Stimulated activated effector memory CD8-positive, alpha-beta T cell treated with anti-CD3 and anti-CD28 coated beads, Interleukin-12 subunit alpha, Interleukin-12 subunit beta, amount 100 ng/mL, for 72 hours (primary cell): ENCODE data around the gene SFTA2.
A peak's percentile ranks its signal among the peaks of the same experiment; 100 is the strongest.
"Not testable (repeated sequence)": the region's sequence is repeated elsewhere in the genome, so short reads cannot be mapped to it uniquely, and the experiment has no call there.

Experiments
- ATAC-seq: fragments of 150-1000 bp; cut with Tn5 transposase; 2 replicates; pipeline ENCODE4 v1.10.0; 2021
- DNase-seq, 2 donors: peaks; one replicate each; pipeline ENCODE4 v3.0.0; 2021 to 2022; ENCODE audit warnings: low spot score in 2 of 2
- H3K27ac Mint-ChIP-seq: one replicate; pipeline ENCODE4 v1.8.0; 2022; ENCODE audit warnings: mild to moderate bottlenecking, mixed read lengths
- H3K36me3 Mint-ChIP-seq: one replicate; pipeline ENCODE4 v1.8.0; 2022; ENCODE audit warnings: mild to moderate bottlenecking, mixed read lengths
- H3K4me1 Mint-ChIP-seq: one replicate; pipeline ENCODE4 v1.8.0; 2022; ENCODE audit warnings: mixed read lengths
- H3K4me3 Mint-ChIP-seq: one replicate; pipeline ENCODE4 v1.8.0; 2022; ENCODE audit warnings: mild to moderate bottlenecking, mixed read lengths
- H3K9me3 Mint-ChIP-seq: one replicate; pipeline ENCODE4 v1.8.0; 2022; ENCODE audit warnings: mixed read lengths

SFTA2 gene

DNA sequence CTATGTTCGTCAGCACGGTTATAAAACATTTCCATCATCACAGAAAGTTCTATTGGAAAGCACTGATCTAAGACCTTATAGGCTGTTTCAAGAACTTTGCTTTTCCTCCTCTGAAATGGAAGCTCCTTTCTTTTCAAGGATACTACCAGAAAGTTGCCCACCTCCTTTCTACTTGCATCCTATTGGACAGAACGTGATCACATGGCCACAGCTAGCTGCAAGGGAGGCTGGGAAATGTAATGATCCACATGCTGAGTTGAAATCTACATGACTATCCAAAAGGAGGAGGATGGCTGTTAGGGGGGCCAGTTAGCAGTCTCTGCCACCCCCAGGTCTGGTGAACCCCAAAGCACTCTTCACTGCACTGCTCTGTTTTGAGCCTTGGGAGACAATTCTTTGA lies 3.3 kb downstream of the SFTA2 start:
- peaks cover 25% of the 10 kb centered on the region for H3K36me3 Mint-ChIP-seq
- no peak overlapping the region for H3K4me3 Mint-ChIP-seq
- no peaks in the 10 kb centered on the region for H3K4me1 Mint-ChIP-seq
- no peak for ATAC-seq
- no peak overlapping the region for H3K27ac Mint-ChIP-seq
- H3K9me3 Mint-ChIP-seq: peaks cover 4% of the 10 kb centered on the region
- no peak for DNase-seq

DNA sequence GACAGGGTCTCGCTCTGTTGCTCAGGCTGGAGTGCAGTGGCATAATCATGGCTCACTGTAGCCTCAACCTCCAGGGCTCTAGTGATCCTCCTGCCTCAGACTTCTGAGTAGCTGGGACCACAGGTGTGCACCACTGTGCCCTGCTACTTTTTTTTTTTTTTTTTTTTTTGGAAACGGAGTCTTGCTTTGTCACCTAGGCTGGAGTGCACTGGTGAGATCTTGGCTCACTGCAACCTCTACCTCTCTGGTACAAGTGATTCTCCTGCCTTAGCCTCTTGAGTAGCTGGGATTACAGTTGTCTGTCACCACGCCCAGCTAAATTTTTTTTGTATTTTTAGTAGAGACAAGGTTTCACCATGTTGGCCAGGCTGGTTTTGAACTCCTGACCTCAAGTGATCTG lies 4.9 kb downstream of the SFTA2 start:
- H3K4me1 Mint-ChIP-seq, DNase-seq, H3K9me3 Mint-ChIP-seq, H3K27ac Mint-ChIP-seq, H3K4me3 Mint-ChIP-seq, ATAC-seq: not testable (repeated sequence)
- peaks cover 40% of the 10 kb centered on the region for H3K36me3 Mint-ChIP-seq

GRCh38 chr6:30926644-30927043 lies 5.3 kb downstream of the SFTA2 start:
- Mint-ChIP-seq H3K9me3 (peaks cover 4% of the 10 kb centered on the region), H3K4me1 (peaks cover 6% of the 10 kb centered on the region), H3K36me3 (peaks cover 45% of the 10 kb centered on the region), H3K4me3 (no peak overlapping the region), H3K27ac (no peak overlapping the region)
- no peak for ATAC-seq
- no peak for DNase-seq

DNA sequence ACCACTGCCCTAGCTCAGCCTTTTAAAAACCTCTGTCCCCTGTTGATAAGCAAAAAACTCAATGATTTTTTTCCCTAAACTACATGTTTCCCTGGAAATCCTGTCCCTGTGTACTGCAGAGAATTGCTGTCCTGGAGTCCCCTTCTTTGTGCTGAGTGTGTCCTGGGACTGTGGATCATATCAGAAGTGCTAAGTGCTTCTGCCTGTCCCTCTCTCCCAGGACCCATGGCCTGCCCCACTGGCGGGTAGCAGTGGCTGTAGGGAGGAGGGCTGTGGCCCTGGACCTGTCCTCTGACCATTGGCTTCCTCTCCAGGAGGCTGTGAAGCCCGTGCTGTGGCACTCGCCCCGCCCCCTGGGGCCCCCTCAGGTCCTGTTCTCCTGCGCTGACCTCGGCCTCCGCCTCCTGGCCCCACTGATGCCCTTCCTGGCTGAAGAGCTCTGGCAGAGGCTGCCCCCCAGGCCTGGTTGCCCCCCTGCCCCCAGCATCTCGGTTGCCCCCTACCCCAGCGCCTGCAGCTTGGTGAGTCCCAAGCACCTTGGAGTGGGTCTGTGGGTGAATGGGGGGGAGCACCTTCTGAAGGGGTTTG lies 7.8 kb downstream of the SFTA2 start:
- not testable (repeated sequence) for H3K27ac Mint-ChIP-seq, H3K4me1 Mint-ChIP-seq, H3K9me3 Mint-ChIP-seq, ATAC-seq, DNase-seq, H3K4me3 Mint-ChIP-seq
- peaks cover 70% of the 10 kb centered on the region for H3K36me3 Mint-ChIP-seq

- ATAC-seq (no peak), DNase-seq (no peak)
- Mint-ChIP-seq H3K4me1 (peaks cover 6% of the 10 kb centered on the region), H3K27ac (no peak overlapping the region), H3K9me3 (no peaks in the 10 kb centered on the region), H3K36me3 (peaks cover 81% of the 10 kb centered on the region), H3K4me3 (no peak overlapping the region)
Measured at GRCh38 chr6:30922447-30922852, 9.5 kb downstream of the SFTA2 start.

DNA sequence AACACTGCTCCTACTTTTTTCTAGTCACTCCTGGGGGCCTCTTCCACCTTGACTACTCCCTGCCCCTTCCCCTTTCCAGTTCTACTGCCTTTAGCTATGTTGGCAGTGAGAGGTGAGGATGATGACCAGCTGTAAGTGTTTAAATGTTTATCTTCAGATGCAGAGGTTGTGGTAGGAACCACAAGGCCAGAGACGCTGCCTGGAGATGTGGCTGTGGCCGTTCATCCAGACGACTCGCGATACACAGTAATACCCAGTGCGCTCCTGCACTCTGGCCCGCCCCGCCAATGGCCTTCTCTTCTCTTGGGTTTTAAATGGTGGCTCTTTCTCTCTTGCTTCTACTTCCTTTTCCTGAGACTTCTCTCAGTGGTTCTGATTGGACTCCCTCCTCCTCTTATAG lies 13.3 kb downstream of the SFTA2 start:
- H3K9me3 Mint-ChIP-seq: no peaks in the 10 kb centered on the region
- H3K4me3 Mint-ChIP-seq: no peak overlapping the region
- peaks cover 37% of the 10 kb centered on the region for H3K4me1 Mint-ChIP-seq
- DNase-seq (no peak), ATAC-seq (no peak)
- peaks cover 87% of the 10 kb centered on the region for H3K36me3 Mint-ChIP-seq
- peak overlapping the region; percentile 49 for H3K27ac Mint-ChIP-seq

DNA sequence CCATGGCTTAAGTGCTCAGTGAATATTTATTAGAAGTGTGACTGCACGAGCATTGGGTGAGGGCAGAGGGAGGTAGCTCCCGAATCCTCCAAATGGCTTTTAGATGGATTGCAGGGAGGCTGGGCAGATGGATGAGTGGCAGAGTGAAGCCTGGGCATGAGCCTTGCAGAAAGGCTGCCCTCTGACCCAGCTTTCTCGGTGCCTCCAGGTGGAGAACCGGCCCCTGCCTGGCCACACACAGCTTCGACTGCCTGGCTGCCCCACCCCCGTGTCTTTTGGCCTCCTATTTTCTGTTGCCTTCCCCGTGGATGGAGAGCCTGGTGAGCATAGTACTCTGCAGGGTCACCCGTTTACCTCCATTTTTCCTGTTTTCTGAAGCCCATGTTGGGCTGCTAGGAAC lies 14.5 kb downstream of the SFTA2 start:
- Mint-ChIP-seq H3K4me1 (peaks cover 45% of the 10 kb centered on the region), H3K4me3 (no peak overlapping the region), H3K36me3 (peaks cover 88% of the 10 kb centered on the region), H3K9me3 (no peaks in the 10 kb centered on the region), H3K27ac (no peak overlapping the region)
- DNase-seq (no peak), ATAC-seq (no peak)

- H3K4me3 Mint-ChIP-seq: no peak overlapping the region
- H3K27ac Mint-ChIP-seq: peak overlapping the region; percentile 18
- H3K36me3 Mint-ChIP-seq: peaks cover 88% of the 10 kb centered on the region
Measured at GRCh38 chr6:30917041-30917440, 14.9 kb downstream of the SFTA2 start.

GRCh38 chr6:30915591-30915946 lies 16.4 kb downstream of the SFTA2 start:
- Mint-ChIP-seq H3K9me3 (no peaks in the 10 kb centered on the region), H3K4me3 (peak overlapping the region; percentile 85), H3K27ac (peak overlapping the region; percentile 94), H3K4me1 (peaks cover 47% of the 10 kb centered on the region), H3K36me3 (peaks cover 78% of the 10 kb centered on the region)
- DNase-seq (peak in 1 of 2 donors; percentile 58), ATAC-seq (no peak)

More at GRCh38 chr6:30917041-30917440, 14.9 kb downstream of the SFTA2 start:
- H3K4me1 Mint-ChIP-seq: peaks cover 45% of the 10 kb centered on the region
- ATAC-seq (no peak), DNase-seq (no peak)
- H3K9me3 Mint-ChIP-seq: no peaks in the 10 kb centered on the region

GRCh38 chr6:30914854-30915590 lies 16.9 kb downstream of the SFTA2 start:
- DNase-seq (peak in 1 of 2 donors; percentile 54), ATAC-seq (no peak)
- Mint-ChIP-seq H3K36me3 (peaks cover 72% of the 10 kb centered on the region), H3K4me1 (peaks cover 47% of the 10 kb centered on the region), H3K4me3 (peak overlapping the region; percentile 85), H3K9me3 (no peaks in the 10 kb centered on the region), H3K27ac (peak overlapping the region; percentile 94)

DNA sequence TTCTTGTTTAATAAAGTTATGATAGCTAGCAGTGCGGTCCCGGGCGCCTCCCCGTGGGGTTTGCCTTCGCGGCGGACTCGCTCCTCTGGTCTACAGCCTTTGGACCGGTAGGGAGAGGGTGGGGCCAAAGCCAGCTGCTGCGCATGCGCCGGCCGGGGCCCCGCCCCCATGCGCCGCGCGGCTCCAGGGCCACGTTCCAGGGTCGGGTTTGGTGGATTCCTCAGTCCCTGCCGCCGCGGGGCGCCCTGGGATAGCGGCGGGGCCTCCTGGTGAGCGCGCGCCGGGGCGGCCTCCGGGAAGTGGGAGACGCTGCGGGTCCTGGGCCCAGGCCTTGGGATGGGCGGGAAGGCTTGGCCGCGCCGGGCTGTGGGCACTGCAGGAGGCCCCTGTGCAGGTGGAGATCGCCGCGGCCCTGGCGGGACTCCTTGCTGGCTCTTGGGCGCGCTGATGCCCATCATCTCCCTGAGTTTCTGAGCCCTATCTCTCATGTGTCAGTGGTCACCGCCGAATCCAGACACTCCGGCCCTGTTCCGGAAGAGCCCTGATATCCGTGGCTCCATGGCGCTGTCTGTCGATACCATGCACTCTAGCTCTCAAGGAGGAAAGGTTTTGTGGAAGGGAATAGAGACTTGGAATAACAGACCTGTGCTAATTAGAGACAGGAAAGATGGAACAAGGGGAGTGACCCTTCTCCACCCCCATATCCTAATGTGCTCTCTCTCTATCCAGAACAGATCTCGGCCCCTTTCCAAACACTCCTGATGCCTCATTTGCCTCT lies 17.7 kb downstream of the SFTA2 start, which contains the start of gene VARS2:
Gene VARS2 (plus strand): TSS at position 163 of the 778 bp plus-strand sequence. CDS start 599 bp downstream, at position 762.
- Mint-ChIP-seq H3K36me3 (peaks cover 65% of the 10 kb centered on the region), H3K4me1 (peaks cover 48% of the 10 kb centered on the region)
- peak; percentile 95 for ATAC-seq

DNA sequence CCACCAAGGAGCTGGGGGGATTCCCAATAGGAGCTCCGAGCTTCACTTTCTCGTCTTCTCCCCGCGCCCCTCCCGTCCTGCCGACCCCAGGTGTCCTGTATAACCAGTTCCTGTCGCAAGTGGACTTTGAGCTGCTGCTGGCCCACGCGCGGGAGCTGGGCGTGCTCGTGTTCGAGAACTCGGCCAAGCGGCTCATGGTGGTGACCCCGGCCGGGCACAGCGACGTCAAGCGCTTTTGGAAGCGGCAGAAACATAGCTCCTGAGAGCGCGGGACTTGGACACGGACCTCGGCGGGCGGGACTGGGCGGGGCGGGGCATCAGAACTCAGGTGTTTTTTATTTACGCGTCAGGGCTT lies 18.3 kb downstream of the SFTA2 start:
- peaks cover 65% of the 10 kb centered on the region for H3K36me3 Mint-ChIP-seq
- H3K9me3 Mint-ChIP-seq: no peaks in the 10 kb centered on the region
- H3K27ac Mint-ChIP-seq: peak overlapping the region; percentile 94
- peak overlapping the region; percentile 85 for H3K4me3 Mint-ChIP-seq
- peaks cover 53% of the 10 kb centered on the region for H3K4me1 Mint-ChIP-seq
- ATAC-seq (no peak), DNase-seq (no peak)

More for the DNA sequence above, 17.7 kb downstream of the SFTA2 start, which contains the start of gene VARS2:
- Mint-ChIP-seq H3K27ac (peak within 1 kb of the TSS; percentile 94), H3K4me3 (peak within 1 kb of the TSS; percentile 85), H3K9me3 (no peaks in the 10 kb centered on the region)
- DNase-seq: peak; percentile 91 to 95

DNA sequence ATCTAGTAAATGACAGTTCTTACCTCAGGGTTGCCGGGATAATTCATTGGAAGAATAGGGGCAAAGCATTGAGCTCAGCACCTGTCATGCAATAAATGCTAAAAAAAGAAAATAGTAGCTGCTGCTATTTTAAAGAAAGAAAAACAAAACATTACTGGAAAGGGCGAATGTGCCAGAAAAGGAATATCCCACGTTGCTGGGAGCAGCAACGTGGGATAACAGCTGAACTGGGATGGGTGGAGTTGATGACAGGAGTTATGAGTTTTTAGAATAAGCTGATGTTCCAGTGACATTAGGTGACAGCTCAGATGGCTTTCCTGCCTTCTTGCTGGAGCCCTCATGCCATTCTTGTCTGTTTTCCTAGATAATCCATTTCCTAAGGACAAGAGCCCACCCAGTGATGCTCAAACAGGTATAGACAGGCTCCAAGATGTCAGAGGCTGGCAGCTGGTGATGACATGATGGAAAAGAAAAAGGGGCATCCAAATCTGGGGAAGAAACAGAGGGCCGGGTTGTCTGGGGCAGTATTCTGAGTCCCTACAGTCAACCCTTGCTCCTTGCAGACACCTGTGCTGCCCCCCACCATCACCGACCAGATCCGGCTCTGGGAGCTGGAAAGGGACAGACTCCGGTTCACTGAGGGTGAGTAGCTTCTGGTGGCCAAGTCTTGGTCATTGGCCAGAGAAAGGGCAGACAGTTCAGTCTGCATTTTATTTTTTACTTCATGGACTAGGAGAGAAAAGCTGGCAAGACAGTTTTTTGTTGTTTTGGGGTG lies 19.0 kb downstream of the SFTA2 start:
- ATAC-seq (no peak), DNase-seq (no peak)
- no peak overlapping the region for H3K27ac Mint-ChIP-seq
- H3K9me3 Mint-ChIP-seq: no peaks in the 10 kb centered on the region
- H3K36me3 Mint-ChIP-seq: peaks cover 66% of the 10 kb centered on the region
- peak overlapping the region; percentile 85 for H3K4me3 Mint-ChIP-seq
- peaks cover 61% of the 10 kb centered on the region for H3K4me1 Mint-ChIP-seq

DNA sequence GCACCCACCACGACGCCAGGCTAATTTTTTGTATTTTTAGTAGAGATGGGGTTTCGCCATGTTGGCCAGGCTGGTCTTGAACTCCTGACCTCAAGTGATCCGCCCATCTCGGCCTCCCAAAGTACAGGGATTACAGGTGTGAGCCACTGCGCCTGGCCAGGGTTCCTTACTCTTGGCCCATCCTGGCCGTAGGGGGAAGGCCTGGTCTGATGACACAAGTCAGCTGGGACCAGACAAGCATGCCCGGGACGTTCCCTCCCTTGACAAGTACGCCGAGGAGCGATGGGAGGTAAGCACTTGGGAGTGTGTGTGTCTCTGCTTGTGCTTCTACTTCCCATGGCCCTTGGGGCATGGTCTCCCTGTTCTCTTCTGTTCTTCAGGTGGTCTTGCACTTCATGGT lies 21.5 kb downstream of the SFTA2 start:
- H3K27ac Mint-ChIP-seq, DNase-seq, H3K9me3 Mint-ChIP-seq, ATAC-seq, H3K4me3 Mint-ChIP-seq: not testable (repeated sequence)
- peaks cover 47% of the 10 kb centered on the region for H3K36me3 Mint-ChIP-seq
- H3K4me1 Mint-ChIP-seq: peaks cover 48% of the 10 kb centered on the region

GRCh38 chr6:30908700-30909099 lies 23.3 kb downstream of the SFTA2 start:
- DNase-seq: no peak
- Mint-ChIP-seq H3K36me3 (peaks cover 38% of the 10 kb centered on the region), H3K9me3 (no peaks in the 10 kb centered on the region), H3K4me3 (peak overlapping the region; percentile 94), H3K27ac (peak overlapping the region; percentile 91), H3K4me1 (peaks cover 33% of the 10 kb centered on the region)
- no peak for ATAC-seq
